Measurements from ENCODE around the gene MUC5B.

MUC5B gene

DNA sequence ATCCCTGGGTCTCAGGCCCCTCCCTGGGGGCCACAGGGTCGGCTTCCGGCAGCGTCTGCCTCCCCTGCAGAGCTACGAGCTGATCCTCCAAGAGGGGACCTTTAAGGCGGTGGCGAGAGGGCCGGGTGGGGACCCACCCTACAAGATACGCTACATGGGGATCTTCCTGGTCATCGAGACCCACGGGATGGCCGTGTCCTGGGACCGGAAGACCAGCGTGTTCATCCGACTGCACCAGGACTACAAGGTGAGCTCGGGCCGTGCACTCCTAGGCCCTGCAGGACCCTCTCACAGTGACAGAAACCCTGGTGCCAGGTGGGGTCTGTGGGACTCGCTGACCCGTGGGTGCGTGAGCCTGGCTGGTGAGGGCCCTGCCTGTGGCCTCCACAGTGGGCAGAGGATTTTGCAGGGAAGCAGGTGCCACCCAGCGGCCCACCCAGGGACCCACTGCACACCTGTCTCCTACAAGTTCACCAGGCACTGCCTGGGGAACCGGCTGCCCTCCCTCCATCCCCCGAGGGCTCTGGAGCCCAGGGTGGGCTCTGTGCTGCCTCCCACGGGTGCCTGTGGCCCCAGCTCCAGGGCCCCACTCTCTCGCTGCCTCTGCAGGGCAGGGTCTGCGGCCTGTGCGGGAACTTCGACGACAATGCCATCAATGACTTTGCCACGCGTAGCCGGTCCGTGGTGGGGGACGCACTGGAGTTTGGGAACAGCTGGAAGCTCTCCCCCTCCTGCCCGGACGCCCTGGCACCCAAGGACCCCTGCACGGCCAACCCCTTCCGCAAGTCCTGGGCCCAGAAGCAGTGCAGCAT lies 13.7 kb downstream of the MUC5B start:
- TF ChIP-seq GATA2 (IDR thresholded peaks at IDR 0.05; ENCODE audit: low read depth, low read length) (no peak), GATA3 (IDR thresholded peaks at IDR 0.05; ENCODE audit: low read depth, low read length) (no peak)

DNA sequence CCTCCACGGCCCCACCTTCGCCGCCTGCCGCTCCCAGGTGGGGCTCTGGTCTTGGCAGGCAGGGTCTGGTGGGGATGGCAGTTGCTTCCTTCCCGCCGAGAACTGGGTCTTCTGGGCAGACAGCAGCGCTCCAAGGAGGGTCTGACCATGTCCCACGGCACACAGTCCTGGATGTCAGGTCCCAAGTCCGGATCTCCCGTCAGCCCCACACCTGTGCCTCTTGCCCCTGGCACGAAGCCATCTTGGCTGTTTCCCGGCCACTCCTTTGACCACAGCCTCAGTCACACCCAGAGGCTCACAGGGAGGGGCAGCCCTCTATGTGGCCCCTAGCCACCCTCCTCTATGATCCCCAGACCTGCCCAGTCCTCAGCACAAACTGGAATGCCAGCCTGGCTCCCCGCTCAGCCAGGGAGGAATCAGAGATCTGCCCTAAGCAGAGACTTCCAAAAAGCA lies 14.3 kb downstream of the MUC5B start:
- TF ChIP-seq GATA3 (IDR thresholded peaks at IDR 0.05; ENCODE audit: low read depth, low read length) (no peak), GATA2 (IDR thresholded peaks at IDR 0.05; ENCODE audit: low read depth, low read length) (no peak)

DNA sequence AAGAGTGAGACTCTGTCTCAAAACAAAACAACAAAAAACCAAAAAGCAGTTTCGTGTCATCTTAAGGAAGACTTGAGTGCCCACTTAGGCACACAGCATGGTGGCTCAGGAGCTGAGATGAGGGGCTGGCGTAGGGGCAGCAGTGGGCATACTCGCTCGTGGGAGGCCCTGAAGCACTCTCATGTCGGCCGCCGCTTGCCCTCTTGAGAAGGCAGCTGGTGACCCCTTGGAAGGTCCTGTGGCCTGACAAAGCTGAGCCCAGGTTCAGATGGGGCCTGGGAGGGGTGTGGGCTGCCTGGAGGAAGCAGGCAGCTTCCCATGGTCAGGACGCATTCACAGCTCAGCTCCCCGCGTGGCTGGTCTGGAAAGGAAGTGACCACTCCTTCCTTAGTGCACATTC lies 15.0 kb downstream of the MUC5B start:
- TF ChIP-seq GATA3 (IDR thresholded peaks at IDR 0.05; ENCODE audit: low read depth, low read length) (no peak), GATA2 (IDR thresholded peaks at IDR 0.05; ENCODE audit: low read depth, low read length) (no peak)

DNA sequence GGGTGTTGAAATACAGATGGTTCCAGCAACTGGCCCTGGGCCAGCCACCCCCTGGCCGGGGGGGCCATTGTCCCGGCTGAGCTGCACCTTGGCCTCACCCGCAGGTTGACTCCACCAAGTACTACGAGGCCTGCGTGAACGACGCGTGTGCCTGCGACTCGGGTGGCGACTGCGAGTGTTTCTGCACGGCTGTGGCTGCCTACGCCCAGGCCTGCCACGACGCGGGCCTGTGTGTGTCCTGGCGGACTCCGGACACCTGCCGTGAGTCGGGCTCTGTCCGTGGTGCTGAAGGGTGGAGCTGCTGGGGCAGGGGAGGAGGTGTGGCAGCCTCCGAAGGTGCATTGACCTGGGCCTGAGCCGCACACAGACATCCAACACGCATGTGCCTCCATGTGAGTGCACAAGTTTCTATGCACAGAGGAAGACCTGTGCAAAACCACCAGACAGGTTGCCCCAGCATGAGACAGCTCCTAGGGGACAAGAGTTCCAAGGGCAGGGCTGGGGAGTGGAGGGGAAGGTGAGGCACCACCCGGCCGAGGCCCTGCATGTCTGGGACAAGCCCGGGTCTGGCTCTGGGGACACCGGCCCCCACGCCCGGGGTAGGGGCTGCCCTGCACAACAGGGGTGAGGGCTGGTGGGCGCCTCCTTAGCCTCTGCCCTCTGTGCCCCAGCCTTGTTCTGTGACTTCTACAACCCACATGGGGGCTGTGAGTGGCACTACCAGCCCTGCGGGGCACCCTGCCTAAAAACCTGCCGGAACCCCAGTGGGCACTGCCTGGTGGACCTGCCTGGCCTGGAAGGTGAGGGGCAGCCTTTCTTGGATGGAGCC lies 16.1 kb downstream of the MUC5B start:
- TF ChIP-seq GATA3 (IDR thresholded peaks at IDR 0.05; ENCODE audit: low read depth, low read length) (no peak), GATA2 (IDR thresholded peaks at IDR 0.05; ENCODE audit: low read depth, low read length) (no peak)

DNA sequence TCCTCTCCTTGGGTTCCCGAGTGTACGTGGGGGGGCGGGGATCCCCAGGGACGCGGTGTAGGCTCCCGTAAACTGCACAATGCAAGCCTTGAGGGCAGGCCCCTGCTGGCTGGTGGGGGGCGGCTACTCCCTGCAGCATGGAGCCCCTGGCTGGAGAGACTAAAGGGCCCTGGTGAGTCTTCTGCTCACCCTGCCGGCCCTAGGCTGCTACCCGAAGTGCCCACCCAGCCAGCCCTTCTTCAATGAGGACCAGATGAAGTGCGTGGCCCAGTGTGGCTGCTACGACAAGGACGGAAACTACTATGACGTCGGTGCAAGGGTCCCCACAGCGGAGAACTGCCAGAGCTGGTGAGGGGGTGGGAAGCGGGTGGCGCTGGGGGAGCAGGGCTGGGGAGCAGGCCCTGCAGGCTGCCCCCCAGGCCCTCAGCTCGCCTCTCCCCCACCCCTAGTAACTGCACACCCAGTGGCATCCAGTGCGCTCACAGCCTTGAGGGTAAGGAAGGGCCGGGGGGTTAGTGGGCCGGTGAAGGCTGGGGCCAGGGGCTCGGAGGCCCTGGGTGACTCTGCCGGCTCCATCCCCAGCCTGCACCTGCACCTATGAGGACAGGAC lies 16.8 kb downstream of the MUC5B start:
- TF ChIP-seq GATA3 (IDR thresholded peaks at IDR 0.05; ENCODE audit: low read depth, low read length): no peak
- TF ChIP-seq GATA2 (IDR thresholded peaks at IDR 0.05; ENCODE audit: low read depth, low read length): no peak

DNA sequence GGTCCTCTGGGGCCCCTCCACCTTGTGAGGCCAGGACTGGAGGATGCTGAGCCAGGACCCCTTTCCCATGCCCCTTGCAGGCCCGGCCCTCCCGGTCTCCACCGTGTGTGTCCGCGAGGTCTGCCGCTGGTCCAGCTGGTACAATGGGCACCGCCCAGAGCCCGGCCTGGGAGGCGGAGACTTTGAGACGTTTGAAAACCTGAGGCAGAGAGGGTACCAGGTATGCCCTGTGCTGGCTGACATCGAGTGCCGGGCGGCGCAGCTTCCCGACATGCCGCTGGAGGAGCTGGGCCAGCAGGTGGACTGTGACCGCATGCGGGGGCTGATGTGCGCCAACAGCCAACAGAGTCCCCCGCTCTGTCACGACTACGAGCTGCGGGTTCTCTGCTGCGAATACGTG lies 17.9 kb downstream of the MUC5B start:
- TF ChIP-seq GATA2 (IDR thresholded peaks at IDR 0.05; ENCODE audit: low read depth, low read length) (no peak), GATA3 (IDR thresholded peaks at IDR 0.05; ENCODE audit: low read depth, low read length) (no peak)

DNA sequence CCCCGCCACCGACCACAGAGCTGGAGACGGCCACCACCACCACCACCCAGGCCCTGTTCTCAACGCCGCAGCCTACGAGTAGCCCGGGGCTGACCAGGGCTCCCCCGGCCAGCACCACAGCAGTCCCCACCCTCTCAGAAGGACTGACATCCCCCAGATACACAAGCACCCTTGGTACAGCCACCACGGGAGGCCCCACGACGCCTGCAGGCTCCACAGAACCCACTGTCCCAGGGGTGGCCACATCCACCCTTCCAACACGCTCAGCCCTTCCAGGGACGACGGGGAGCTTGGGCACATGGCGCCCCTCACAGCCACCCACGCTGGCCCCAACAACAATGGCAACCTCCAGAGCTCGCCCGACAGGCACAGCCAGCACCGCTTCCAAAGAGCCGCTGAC lies 18.8 kb downstream of the MUC5B start:
- TF ChIP-seq GATA2 (IDR thresholded peaks at IDR 0.05; ENCODE audit: low read depth, low read length): no peak
- no peak for TF ChIP-seq GATA3 (IDR thresholded peaks at IDR 0.05; ENCODE audit: low read depth, low read length)

DNA sequence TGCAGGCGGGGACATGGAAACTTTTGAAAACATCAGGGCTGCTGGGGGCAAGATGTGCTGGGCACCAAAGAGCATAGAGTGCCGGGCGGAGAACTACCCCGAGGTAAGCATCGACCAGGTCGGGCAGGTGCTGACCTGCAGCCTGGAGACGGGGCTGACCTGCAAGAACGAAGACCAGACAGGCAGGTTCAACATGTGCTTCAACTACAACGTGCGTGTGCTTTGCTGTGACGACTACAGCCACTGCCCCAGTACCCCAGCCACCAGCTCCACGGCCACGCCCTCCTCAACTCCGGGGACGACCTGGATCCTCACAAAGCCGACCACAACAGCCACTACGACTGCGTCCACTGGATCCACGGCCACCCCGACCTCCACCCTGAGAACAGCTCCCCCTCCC lies 19.4 kb downstream of the MUC5B start:
- TF ChIP-seq GATA2 (IDR thresholded peaks at IDR 0.05; ENCODE audit: low read depth, low read length) (no peak), GATA3 (IDR thresholded peaks at IDR 0.05; ENCODE audit: low read depth, low read length) (no peak)

DNA sequence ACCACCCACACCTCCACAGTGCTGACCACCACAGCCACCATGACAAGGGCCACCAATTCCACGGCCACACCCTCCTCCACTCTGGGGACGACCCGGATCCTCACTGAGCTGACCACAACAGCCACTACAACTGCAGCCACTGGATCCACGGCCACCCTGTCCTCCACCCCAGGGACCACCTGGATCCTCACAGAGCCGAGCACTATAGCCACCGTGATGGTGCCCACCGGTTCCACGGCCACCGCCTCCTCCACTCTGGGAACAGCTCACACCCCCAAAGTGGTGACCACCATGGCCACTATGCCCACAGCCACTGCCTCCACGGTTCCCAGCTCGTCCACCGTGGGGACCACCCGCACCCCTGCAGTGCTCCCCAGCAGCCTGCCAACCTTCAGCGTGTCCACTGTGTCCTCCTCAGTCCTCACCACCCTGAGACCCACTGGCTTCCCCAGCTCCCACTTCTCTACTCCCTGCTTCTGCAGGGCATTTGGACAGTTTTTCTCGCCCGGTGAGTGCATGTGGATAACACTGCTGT lies 28.4 kb downstream of the MUC5B start:
- no peak for TF ChIP-seq GATA3 (IDR thresholded peaks at IDR 0.05; ENCODE audit: low read depth, low read length)
- no peak for TF ChIP-seq GATA2 (IDR thresholded peaks at IDR 0.05; ENCODE audit: low read depth, low read length)

DNA sequence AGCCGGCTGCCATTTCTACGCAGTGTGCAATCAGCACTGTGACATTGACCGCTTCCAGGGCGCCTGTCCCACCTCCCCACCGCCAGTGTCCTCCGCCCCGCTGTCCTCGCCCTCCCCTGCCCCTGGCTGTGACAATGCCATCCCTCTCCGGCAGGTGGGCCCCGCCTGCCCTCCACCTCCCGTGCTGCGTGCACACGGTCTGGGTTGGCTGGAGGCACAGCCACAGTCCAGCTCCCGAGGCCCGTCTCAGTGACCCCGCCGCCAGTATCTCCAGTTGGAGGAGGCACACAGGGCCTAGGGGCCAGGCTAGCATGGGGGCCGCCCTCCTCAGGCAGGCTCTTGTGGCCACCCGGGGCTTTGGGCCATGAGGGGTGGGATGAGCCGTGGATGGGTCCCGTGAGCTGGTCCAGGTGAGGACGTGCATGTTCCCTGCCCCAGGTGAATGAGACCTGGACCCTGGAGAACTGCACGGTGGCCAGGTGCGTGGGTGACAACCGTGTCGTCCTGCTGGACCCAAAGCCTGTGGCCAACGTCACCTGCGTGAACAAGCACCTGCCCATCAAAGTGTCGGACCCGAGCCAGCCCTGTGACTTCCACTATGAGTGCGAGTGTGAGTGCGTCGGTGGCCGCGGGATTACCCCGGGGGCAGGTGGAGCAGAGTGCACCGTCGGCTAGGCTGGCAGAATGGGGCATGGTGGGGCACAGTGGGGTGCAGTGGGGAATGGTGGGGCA lies 29.7 kb downstream of the MUC5B start:
- TF ChIP-seq GATA2 (IDR thresholded peaks at IDR 0.05; ENCODE audit: low read depth, low read length): no peak

DNA sequence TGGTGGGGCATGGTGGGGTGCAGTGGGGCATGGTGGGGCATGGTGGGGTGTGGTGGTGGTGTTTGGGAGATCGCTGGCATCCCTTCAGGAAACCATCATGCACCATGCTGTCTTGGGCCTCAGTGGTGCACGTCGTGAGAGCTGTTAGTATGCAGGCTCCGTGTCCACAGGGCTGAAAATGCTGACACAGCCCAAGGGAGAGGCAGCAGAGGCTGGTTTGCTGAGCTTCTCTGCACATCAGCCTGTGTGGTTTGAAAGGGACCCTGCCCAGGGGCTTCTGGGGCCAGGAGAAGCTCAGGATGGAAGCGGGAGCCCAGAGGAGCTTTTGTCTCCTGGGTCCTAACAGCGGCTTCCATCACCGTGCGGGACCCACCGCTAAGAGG lies 30.2 kb downstream of the MUC5B start:
- TF ChIP-seq GATA3 (IDR thresholded peaks at IDR 0.05; ENCODE audit: low read depth, low read length) (no peak), GATA2 (IDR thresholded peaks at IDR 0.05; ENCODE audit: low read depth, low read length) (no peak)

DNA sequence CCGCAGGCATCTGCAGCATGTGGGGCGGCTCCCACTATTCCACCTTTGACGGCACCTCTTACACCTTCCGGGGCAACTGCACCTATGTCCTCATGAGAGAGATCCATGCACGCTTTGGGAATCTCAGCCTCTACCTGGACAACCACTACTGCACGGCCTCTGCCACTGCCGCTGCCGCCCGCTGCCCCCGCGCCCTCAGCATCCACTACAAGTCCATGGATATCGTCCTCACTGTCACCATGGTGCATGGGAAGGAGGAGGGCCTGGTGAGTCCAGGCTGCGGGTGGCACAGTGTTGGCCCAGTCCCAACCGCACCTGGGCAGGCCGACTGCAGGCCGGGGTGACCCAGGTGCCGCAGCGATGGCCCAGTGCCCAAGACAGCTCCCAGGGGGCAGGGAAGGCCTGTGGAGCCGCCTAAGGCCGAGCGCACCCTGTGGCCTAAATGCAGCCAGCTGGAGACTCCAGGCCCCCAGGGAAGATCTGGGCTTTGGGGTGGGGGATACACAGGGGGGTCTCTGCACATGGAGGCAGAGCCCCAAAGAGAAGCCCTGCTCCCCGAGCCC lies 31.3 kb downstream of the MUC5B start:
- TF ChIP-seq GATA2 (IDR thresholded peaks at IDR 0.05; ENCODE audit: low read depth, low read length) (no peak), GATA3 (IDR thresholded peaks at IDR 0.05; ENCODE audit: low read depth, low read length) (no peak)

DNA sequence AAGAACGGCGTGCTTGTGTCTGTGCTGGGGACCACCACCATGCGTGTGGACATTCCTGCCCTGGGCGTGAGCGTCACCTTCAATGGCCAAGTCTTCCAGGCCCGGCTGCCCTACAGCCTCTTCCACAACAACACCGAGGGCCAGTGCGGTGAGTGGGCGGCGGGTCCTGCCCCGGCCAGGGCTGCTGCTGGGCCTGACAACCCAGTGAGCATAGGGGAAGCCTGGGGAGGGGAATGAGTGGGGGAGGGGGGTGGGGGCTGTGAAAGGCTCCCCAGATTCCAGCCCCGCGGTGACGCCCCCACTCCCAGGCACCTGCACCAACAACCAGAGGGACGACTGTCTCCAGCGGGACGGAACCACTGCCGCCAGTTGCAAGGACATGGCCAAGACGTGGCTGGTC lies 31.9 kb downstream of the MUC5B start:
- no peak for TF ChIP-seq GATA3 (IDR thresholded peaks at IDR 0.05; ENCODE audit: low read depth, low read length)
- TF ChIP-seq GATA2 (IDR thresholded peaks at IDR 0.05; ENCODE audit: low read depth, low read length): no peak
